Adrenal gland (tissue), 12 donors: ENCODE data around the gene NEGR1. TPM values are rescaled to one million over a fixed set of nuclear protein-coding genes. Genes with fewer than 3 reads are reported as not detected.

Source experiments
- DNase-seq, 7 donors: peaks; one replicate each; pipeline ENCODE4 v3.0.0-alpha.2; 2019 to 2020
- H3K27ac ChIP-seq, 5 donors: fragments of 200-600 bp; sonication (generic) in 4 of 5; 1 replicate in 3 of 5; 2 replicates in 2 of 5; pipeline versions ENCODE4 v1.5.1 to v1.8.0; 2016 to 2020; ENCODE audit warnings: mild to moderate bottlenecking in 1 of 5
- H3K27me3 ChIP-seq: fragments of 200-600 bp; 2 replicates; pipeline ENCODE4 v1.8.0; 2021
- H3K36me3 ChIP-seq, 2 donors: fragments of 200-600 bp; replicated peaks in 1 of 2; 1 replicate in 1 of 2; 2 replicates in 1 of 2; pipeline versions ENCODE4 v1.5.1 to v1.8.0; 2018 to 2022
- H3K4me1 ChIP-seq, 2 donors: fragments of 200-600 bp; replicated peaks in 1 of 2; 1 replicate in 1 of 2; 2 replicates in 1 of 2; pipeline versions ENCODE4 v1.5.1 to v1.8.0; 2018 to 2021
- H3K4me3 ChIP-seq, 4 donors: fragments of 200-600 bp; sonication (generic) in 3 of 4; one replicate each; pipeline ENCODE4 v1.5.1; 2016 to 2018
- H3K9me3 ChIP-seq, 3 donors: fragments of 200-600 bp; sonication (generic) in 1 of 3; replicated peaks in 1 of 3; 1 replicate in 2 of 3; 2 replicates in 1 of 3; pipeline versions ENCODE4 v1.5.1 to v1.8.0; 2016 to 2021
- CTCF ChIP-seq, 6 experiments: fragments of 450-650 bp in 4 of 6; fragments of 200-600 bp in 2 of 6; sonication (generic) in 1 of 6; IDR thresholded peaks; 1 replicate in 5 of 6; 2 replicates in 1 of 6; pipeline versions ENCODE4 v1.5.1 to v1.8.0; 2016 to 2021; ENCODE audit warnings: antibody characterized with exemption in 6 of 6, mild to moderate bottlenecking in 2 of 6, moderate library complexity in 1 of 6
- POLR2A ChIP-seq, 2 donors: fragments of 450-650 bp; IDR thresholded peaks; one replicate each; pipeline ENCODE4 v1.6.1; 2017; ENCODE audit warnings: antibody characterized with exemption in 2 of 2, mild to moderate bottlenecking in 2 of 2, moderate library complexity in 1 of 2
- WGBS, 4 donors: extraction: QIAGEN DNeasy Blood & Tissue Kit in 2 of 4; methylation state at CpG; one replicate each; pipeline versions ENCODE4 v1.1.5 to v1.1.7; 2013 to 2017; 5-methylcytosine and 5-hydroxymethylcytosine counted together
- intact Hi-C, 2 donors: fragments of 100-400 bp; cut with DNase I; formaldehyde crosslinking; loops; one replicate each; pipeline versions ENCODE4 v1.14.1 to v1.15.0; 2022 to 2023
- polyA plus RNA-seq, 3 donors: library from polyadenylated mRNA; stranded (reverse); fragments of 200-250 nt in 2 of 3; fragments of 350-450 nt in 1 of 3; fragmentation: Illumina TruSeq in 1 of 3; extraction: RNeasy Lipid Tissue Mini Kit (QIAGEN cat#74804) in 1 of 3; gene quantifications; one replicate each; pipeline ENCODE4 v1.2.3, GENCODE V29; 2013 to 2014
- total RNA-seq, 9 donors: library from RNA; depleted of rRNA in 4 of 9; stranded (reverse); fragments of >200 nt in 4 of 9; fragments of 120-200 nt in 1 of 9; fragmentation: NEBNext Ultra II Directional in 1 of 9; extraction: Animal tissue kit (Norgen Biotek cat#: 25700) in 1 of 9; gene quantifications; one replicate each; pipeline versions ENCODE4 v1.1.0 to v1.2.4, GENCODE V29; 2013 to 2023
- donor health status: healthy with polysubstance abuse.
- donor health status: Bipolar disorder and iron deficiency.
- donor health status: DM: yes; HTN: yes; CAD: no.
- donor health status: DM: no; HTN: no; CAD: no.
- donor health status: DM: no; HTN: no; CAD: no.
- donor health status: DM: yes; HTN: yes; CAD: no.

The NEGR1 gene
- total and polyA plus RNA-seq, 12 donors = 1.1 to 7.4 (median 4.0) TPM

GRCh38 chr1:71834601-71835441 lies 447.5 kb downstream of the NEGR1 start:
- intact Hi-C loops = no loop called here
- H3K4me1 ChIP-seq = no peaks in the 10 kb centered on the region
- H3K36me3 ChIP-seq = no peaks in the 10 kb centered on the region
- no peak overlapping the region for H3K4me3 ChIP-seq
- TF ChIP-seq POLR2A (IDR thresholded peaks at IDR 0.05) (no peak), CTCF (IDR thresholded peaks at IDR 0.05) (no peak)
- no peaks in the 10 kb centered on the region for H3K27me3 ChIP-seq
- 57 to 64% (median 59%) methylated on average over 4 of the region's 4 CpGs for WGBS, 4 donors
- H3K9me3 ChIP-seq = no peaks in the 10 kb centered on the region
- DNase-seq = peak in 3 of 7 donors; percentile 5 to 14 (median 11)
- no peak overlapping the region for H3K27ac ChIP-seq

GRCh38 chr1:71831646-71832045 lies 450.7 kb downstream of the NEGR1 start:
- no peaks in the 10 kb centered on the region for H3K27me3 ChIP-seq
- no peaks in the 10 kb centered on the region for H3K4me1 ChIP-seq
- intact Hi-C loops = no loop called here
- DNase-seq = no peak
- no peaks in the 10 kb centered on the region for H3K36me3 ChIP-seq
- TF ChIP-seq POLR2A (IDR thresholded peaks at IDR 0.05) (no peak), CTCF (IDR thresholded peaks at IDR 0.05) (no peak)
- H3K27ac ChIP-seq = no peak overlapping the region
- 70 to 76% (median 72%) methylated on average over 4 of the region's 4 CpGs for WGBS, 4 donors
- no peaks in the 10 kb centered on the region for H3K9me3 ChIP-seq
- no peak overlapping the region for H3K4me3 ChIP-seq

DNA sequence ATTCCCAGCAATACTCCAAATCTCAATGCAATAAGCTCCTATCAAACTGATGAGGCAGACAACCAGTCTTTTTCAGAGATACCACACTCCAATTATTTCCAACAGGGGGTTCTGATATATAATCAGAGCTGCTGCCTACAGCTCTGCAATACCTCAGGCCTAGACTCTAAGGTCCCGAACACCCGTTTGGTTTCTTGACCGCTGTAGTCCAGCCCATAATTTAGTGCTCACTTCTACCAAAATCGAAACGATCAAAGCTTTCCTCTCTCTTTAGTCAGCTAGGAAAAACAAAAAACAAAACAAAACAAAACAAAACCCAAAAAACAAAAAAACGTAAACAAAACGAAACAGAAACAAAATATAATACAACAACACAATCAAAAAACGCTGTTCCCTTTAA lies 453.0 kb downstream of the NEGR1 start:
- Histone ChIP-seq H3K27ac (no peak overlapping the region), H3K36me3 (no peaks in the 10 kb centered on the region), H3K9me3 (no peaks in the 10 kb centered on the region), H3K4me3 (no peak overlapping the region), H3K4me1 (no peaks in the 10 kb centered on the region), H3K27me3 (no peaks in the 10 kb centered on the region)
- TF ChIP-seq CTCF (IDR thresholded peaks at IDR 0.05) (no peak), POLR2A (IDR thresholded peaks at IDR 0.05) (no peak)
- DNase-seq = no peak
- intact Hi-C loops = no loop called here
- WGBS, 4 donors = 72 to 88% (median 77%) methylated on average over 8 of the region's 8 CpGs

DNA sequence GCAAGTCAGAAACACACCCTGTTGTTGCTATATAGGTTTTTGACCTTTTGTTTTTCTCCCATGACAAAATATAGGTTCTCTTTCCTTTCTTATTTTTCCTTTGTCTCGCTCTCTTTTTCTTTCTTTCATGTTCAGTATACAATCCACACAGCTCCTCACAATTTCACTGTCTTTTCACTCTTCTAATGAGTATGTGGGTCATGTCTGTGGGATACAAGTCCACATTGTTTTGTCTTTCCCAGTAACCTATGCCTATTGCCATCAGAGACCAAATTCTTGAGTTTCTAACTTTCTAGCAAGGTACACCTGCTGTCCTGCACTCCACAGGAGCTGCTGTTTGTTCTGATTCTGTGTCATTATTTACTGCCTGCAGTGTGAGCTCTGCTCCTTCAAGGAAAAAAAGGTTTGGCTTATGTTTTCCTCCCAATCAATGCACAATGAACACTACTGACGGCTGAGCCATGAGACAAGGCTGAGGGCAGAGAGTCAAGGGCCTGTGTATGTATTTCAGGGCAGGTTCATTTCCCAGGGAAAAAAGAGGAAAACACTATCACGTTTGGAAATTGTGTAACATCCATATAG lies 453.8 kb downstream of the NEGR1 start:
- Histone ChIP-seq H3K4me3 (no peak overlapping the region), H3K36me3 (no peaks in the 10 kb centered on the region), H3K27ac (no peak overlapping the region), H3K4me1 (no peaks in the 10 kb centered on the region), H3K27me3 (no peaks in the 10 kb centered on the region), H3K9me3 (no peaks in the 10 kb centered on the region)
- 45 to 54% (median 49%) methylated on average over 3 of the region's 3 CpGs for WGBS, 4 donors
- DNase-seq = no peak
- TF ChIP-seq POLR2A (IDR thresholded peaks at IDR 0.05) (no peak), CTCF (IDR thresholded peaks at IDR 0.05) (no peak)
- intact Hi-C loops = no loop called here
